Mesendoderm (in vitro differentiated cells): Measurements from ENCODE around the gene BBS2.
"Not testable (repeated sequence)": the region's sequence is repeated elsewhere in the genome, so short reads cannot be mapped to it uniquely, and the experiment has no call there.

ENCODE experiments used
- DNase-seq: peaks from one replicate; pipeline ENCODE4 v3.0.0; 2013
- H2AK5ac ChIP-seq: 2 replicates; pipeline ENCODE4 v1.6.1; 2013; ENCODE audit warnings: low read length, inconsistent platforms
- H2BK120ac ChIP-seq: 2 replicates; pipeline ENCODE4 v1.6.1; 2013; ENCODE audit warnings: low read depth, mild to moderate bottlenecking, low read length, moderate library complexity, mixed read lengths
- H2BK15ac ChIP-seq: replicated peaks from 2 replicates; pipeline ENCODE4 v1.6.1; 2013; ENCODE audit warnings: low read depth, mild to moderate bottlenecking, moderate library complexity
- H2BK5ac ChIP-seq: 2 replicates; pipeline ENCODE4 v1.6.1; 2013; ENCODE audit warnings: low read length, inconsistent platforms
- H3K18ac ChIP-seq: 2 replicates; pipeline ENCODE4 v1.6.1; 2013; ENCODE audit warnings: mild to moderate bottlenecking, low read length, mixed read lengths
- H3K23ac ChIP-seq: one replicate; pipeline ENCODE4 v1.6.1; 2013; ENCODE audit warnings: low read length
- H3K27ac ChIP-seq: 2 replicates; pipeline ENCODE4 v1.5.1; 2013; ENCODE audit warnings: low read depth, mild to moderate bottlenecking, inconsistent platforms, low read length, moderate library complexity
- H3K27me3 ChIP-seq: 2 replicates; pipeline ENCODE4 v1.6.1; 2013; ENCODE audit warnings: low read length, control low read depth, mild to moderate bottlenecking, inconsistent platforms; ENCODE audit not compliant: insufficient read depth, poor library complexity
- H3K36me3 ChIP-seq: 2 replicates; pipeline ENCODE4 v1.6.1; 2013; ENCODE audit warnings: low read length, inconsistent platforms; ENCODE audit not compliant: control insufficient read depth, insufficient read depth
- H3K4ac ChIP-seq: one replicate; pipeline ENCODE4 v1.6.1; 2013; ENCODE audit warnings: low read depth, mild to moderate bottlenecking, low read length, moderate library complexity
- H3K4me1 ChIP-seq: 2 replicates; pipeline ENCODE4 v1.6.1; 2013; ENCODE audit warnings: low read depth, low read length, inconsistent platforms; ENCODE audit not compliant: control insufficient read depth
- H3K4me2 ChIP-seq: 2 replicates; pipeline ENCODE4 v1.6.1; 2013; ENCODE audit warnings: low read length
- H3K4me3 ChIP-seq: 2 replicates; pipeline ENCODE4 v1.5.1; 2013; ENCODE audit warnings: mild to moderate bottlenecking, low read length
- H3K56ac ChIP-seq: one replicate; pipeline ENCODE4 v1.6.1; 2013; ENCODE audit warnings: low read length
- H3K79me1 ChIP-seq: 2 replicates; pipeline ENCODE4 v1.6.1; 2013; ENCODE audit warnings: low read length, inconsistent platforms
- H3K79me2 ChIP-seq: 2 replicates; pipeline ENCODE4 v1.6.1; 2013; ENCODE audit warnings: mild to moderate bottlenecking, low read length; ENCODE audit not compliant: control insufficient read depth, insufficient read depth
- H3K9ac ChIP-seq: 2 replicates; pipeline ENCODE4 v1.6.1; 2013; ENCODE audit warnings: low read length, inconsistent platforms
- H4K5ac ChIP-seq: one replicate; pipeline ENCODE4 v1.6.1; 2013; ENCODE audit warnings: low read length
- H4K8ac ChIP-seq: one replicate; pipeline ENCODE4 v1.6.1; 2013; ENCODE audit warnings: low read depth, mild to moderate bottlenecking, control low read depth, low read length, moderate library complexity
- WGBS: extraction: QIAGEN DNeasy Blood & Tissue Kit; methylation state at CpG from one replicate; pipeline ENCODE4 v1.1.7; 2013; ENCODE audit warnings: low lambda C conversion rate, missing lambda C conversion rate; ENCODE audit not compliant: insufficient coverage; ENCODE audit errors: extremely low coverage; 5-methylcytosine and 5-hydroxymethylcytosine counted together

BBS2 gene

GRCh38 chr16:56488868-56489267 lies 31.0 kb downstream of the BBS2 start:
- H3K27me3 ChIP-seq, H3K4me2 ChIP-seq, H3K4me1 ChIP-seq, H3K4ac ChIP-seq, H3K23ac ChIP-seq, H3K9ac ChIP-seq, H3K56ac ChIP-seq, H3K36me3 ChIP-seq, H2BK120ac ChIP-seq, H4K5ac ChIP-seq, H2AK5ac ChIP-seq, H3K27ac ChIP-seq, DNase-seq, H2BK5ac ChIP-seq, H3K18ac ChIP-seq, H3K79me1 ChIP-seq, H2BK15ac ChIP-seq, H3K4me3 ChIP-seq, H3K79me2 ChIP-seq, H4K8ac ChIP-seq: not testable (repeated sequence)
- no CpG with 5 or more reads among the region's 1 CpG for WGBS

- no peak overlapping the region for H3K4me2 ChIP-seq
- H4K8ac ChIP-seq = no peak overlapping the region
- no CpG with 5 or more reads among the region's 5 CpGs for WGBS
- H3K79me1 ChIP-seq = no peaks in the 10 kb centered on the region
- H3K27me3 ChIP-seq = no peaks in the 10 kb centered on the region
- no peaks in the 10 kb centered on the region for H3K4me1 ChIP-seq
- H2BK5ac ChIP-seq = no peak overlapping the region
- H2BK15ac ChIP-seq = no peak overlapping the region
- H2AK5ac ChIP-seq = no peak overlapping the region
- no peak overlapping the region for H3K9ac ChIP-seq
- H4K5ac ChIP-seq = no peak overlapping the region
- no peak for DNase-seq
- H3K27ac ChIP-seq = no peak overlapping the region
- no peak overlapping the region for H2BK120ac ChIP-seq
- no peaks in the 10 kb centered on the region for H3K79me2 ChIP-seq
- no peak overlapping the region for H3K23ac ChIP-seq
- no peak overlapping the region for H3K56ac ChIP-seq
- H3K18ac ChIP-seq = no peak overlapping the region
- no peak overlapping the region for H3K4ac ChIP-seq
- no peak overlapping the region for H3K4me3 ChIP-seq
- no peaks in the 10 kb centered on the region for H3K36me3 ChIP-seq
Measured at GRCh38 chr16:56488035-56488434, 31.8 kb downstream of the BBS2 start.

GRCh38 chr16:56483394-56483793 lies 36.4 kb downstream of the BBS2 start:
- no peak overlapping the region for H3K4me2 ChIP-seq
- DNase-seq = no peak
- no peak overlapping the region for H2BK15ac ChIP-seq
- no peaks in the 10 kb centered on the region for H3K27me3 ChIP-seq
- no peak overlapping the region for H2BK120ac ChIP-seq
- no peaks in the 10 kb centered on the region for H3K79me2 ChIP-seq
- H4K8ac ChIP-seq = no peak overlapping the region
- H3K36me3 ChIP-seq = no peaks in the 10 kb centered on the region
- no peak overlapping the region for H3K56ac ChIP-seq
- no peak overlapping the region for H3K4me3 ChIP-seq
- H3K79me1 ChIP-seq = no peaks in the 10 kb centered on the region
- no peak overlapping the region for H2AK5ac ChIP-seq
- no peak overlapping the region for H2BK5ac ChIP-seq
- H3K18ac ChIP-seq = no peak overlapping the region
- no peak overlapping the region for H3K9ac ChIP-seq
- no peaks in the 10 kb centered on the region for H3K4me1 ChIP-seq
- H4K5ac ChIP-seq = no peak overlapping the region
- H3K23ac ChIP-seq = no peak overlapping the region
- H3K4ac ChIP-seq = no peak overlapping the region
- no peak overlapping the region for H3K27ac ChIP-seq

- no peak overlapping the region for H2BK120ac ChIP-seq
- H4K5ac ChIP-seq = no peak overlapping the region
- no peak overlapping the region for H2BK5ac ChIP-seq
- DNase-seq = no peak
- H3K56ac ChIP-seq = no peak overlapping the region
- no peak overlapping the region for H3K23ac ChIP-seq
- H3K4me2 ChIP-seq = no peak overlapping the region
- H2AK5ac ChIP-seq = no peak overlapping the region
- H3K4me1 ChIP-seq = no peaks in the 10 kb centered on the region
- no peaks in the 10 kb centered on the region for H3K36me3 ChIP-seq
- no peak overlapping the region for H4K8ac ChIP-seq
- no peak overlapping the region for H2BK15ac ChIP-seq
- H3K27ac ChIP-seq = no peak overlapping the region
- H3K79me2 ChIP-seq = no peaks in the 10 kb centered on the region
- H3K18ac ChIP-seq = no peak overlapping the region
- H3K79me1 ChIP-seq = no peaks in the 10 kb centered on the region
- H3K4ac ChIP-seq = no peak overlapping the region
- no peak overlapping the region for H3K4me3 ChIP-seq
- H3K27me3 ChIP-seq = no peaks in the 10 kb centered on the region
- no peak overlapping the region for H3K9ac ChIP-seq
- WGBS = no CpG with 5 or more reads among the region's 5 CpGs
Measured at GRCh38 chr16:56482683-56483236, 37.1 kb downstream of the BBS2 start.

GRCh38 chr16:56481468-56482122 lies 38.2 kb downstream of the BBS2 start:
- no peak overlapping the region for H3K4ac ChIP-seq
- WGBS = no CpG with 5 or more reads among the region's 2 CpGs
- H3K4me2 ChIP-seq = no peak overlapping the region
- no peaks in the 10 kb centered on the region for H3K27me3 ChIP-seq
- H2AK5ac ChIP-seq = no peak overlapping the region
- H3K9ac ChIP-seq = no peak overlapping the region
- no peak overlapping the region for H3K18ac ChIP-seq
- no peaks in the 10 kb centered on the region for H3K36me3 ChIP-seq
- DNase-seq = no peak
- H2BK120ac ChIP-seq = no peak overlapping the region
- no peak overlapping the region for H2BK15ac ChIP-seq
- no peak overlapping the region for H3K27ac ChIP-seq
- H3K4me3 ChIP-seq = no peak overlapping the region
- H3K56ac ChIP-seq = no peak overlapping the region
- H3K79me2 ChIP-seq = no peaks in the 10 kb centered on the region
- H4K5ac ChIP-seq = no peak overlapping the region
- no peak overlapping the region for H4K8ac ChIP-seq
- H3K23ac ChIP-seq = no peak overlapping the region
- H3K4me1 ChIP-seq = no peaks in the 10 kb centered on the region
- no peak overlapping the region for H2BK5ac ChIP-seq
- no peaks in the 10 kb centered on the region for H3K79me1 ChIP-seq
